Measurements from ENCODE around the gene FAHD1.

GRCh38 chr16:1825864-1826690 lies 929 bp upstream of the FAHD1 start:
- TF ChIP-seq, protein P1, sequence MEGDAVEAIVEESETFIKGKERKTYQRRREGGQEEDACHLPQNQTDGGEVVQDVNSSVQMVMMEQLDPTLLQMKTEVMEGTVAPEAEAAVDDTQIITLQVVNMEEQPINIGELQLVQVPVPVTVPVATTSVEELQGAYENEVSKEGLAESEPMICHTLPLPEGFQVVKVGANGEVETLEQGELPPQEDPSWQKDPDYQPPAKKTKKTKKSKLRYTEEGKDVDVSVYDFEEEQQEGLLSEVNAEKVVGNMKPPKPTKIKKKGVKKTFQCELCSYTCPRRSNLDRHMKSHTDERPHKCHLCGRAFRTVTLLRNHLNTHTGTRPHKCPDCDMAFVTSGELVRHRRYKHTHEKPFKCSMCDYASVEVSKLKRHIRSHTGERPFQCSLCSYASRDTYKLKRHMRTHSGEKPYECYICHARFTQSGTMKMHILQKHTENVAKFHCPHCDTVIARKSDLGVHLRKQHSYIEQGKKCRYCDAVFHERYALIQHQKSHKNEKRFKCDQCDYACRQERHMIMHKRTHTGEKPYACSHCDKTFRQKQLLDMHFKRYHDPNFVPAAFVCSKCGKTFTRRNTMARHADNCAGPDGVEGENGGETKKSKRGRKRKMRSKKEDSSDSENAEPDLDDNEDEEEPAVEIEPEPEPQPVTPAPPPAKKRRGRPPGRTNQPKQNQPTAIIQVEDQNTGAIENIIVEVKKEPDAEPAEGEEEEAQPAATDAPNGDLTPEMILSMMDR (IDR thresholded peaks at IDR 0.05) = peak in 1 of 4 donors; percentile 8
- TF ChIP-seq POLR2A (IDR thresholded peaks at IDR 0.05) = no peak
